ENCODE data around the gene SEMA4A.
"Not testable (repeated sequence)": the region's sequence is repeated elsewhere in the genome, so short reads cannot be mapped to it uniquely, and the experiment has no call there.

Gene SEMA4A

GRCh38 chr1:156160000-156160742 is 6.8 kb downstream of the SEMA4A start:
- DNase-seq (ENCODE audit: low spot score): no peak

GRCh38 chr1:156160743-156161171 is 7.4 kb downstream of the SEMA4A start:
- DNase-seq (ENCODE audit: low spot score): peak; percentile 54

- no peak for DNase-seq (ENCODE audit: low spot score)
Measured at GRCh38 chr1:156162430-156163037, 9.1 kb downstream of the SEMA4A start.

GRCh38 chr1:156163712-156164111 is 10.3 kb downstream of the SEMA4A start:
- DNase-seq (ENCODE audit: low spot score): no peak

- no peak for DNase-seq (ENCODE audit: low spot score)
Measured at GRCh38 chr1:156164125-156164831, 10.9 kb downstream of the SEMA4A start.

- no peak for DNase-seq (ENCODE audit: low spot score)
Measured at GRCh38 chr1:156165083-156165482, 11.7 kb downstream of the SEMA4A start.

- DNase-seq (ENCODE audit: low spot score): no peak
Measured at GRCh38 chr1:156167536-156167935, 14.2 kb downstream of the SEMA4A start.

- no peak for DNase-seq (ENCODE audit: low spot score)
Measured at GRCh38 chr1:156172696-156173470, 19.5 kb downstream of the SEMA4A start.

- no peak for DNase-seq (ENCODE audit: low spot score)
Measured at GRCh38 chr1:156176610-156177210, 23.3 kb downstream of the SEMA4A start.

GRCh38 chr1:156177919-156178654 is 24.7 kb downstream of the SEMA4A start:
- no peak for DNase-seq (ENCODE audit: low spot score)

- DNase-seq (ENCODE audit: low spot score): no peak
Measured at GRCh38 chr1:156180471-156180870, 27.1 kb downstream of the SEMA4A start.

- DNase-seq (ENCODE audit: low spot score): not testable (repeated sequence)
Measured at GRCh38 chr1:156181391-156181924, 28.1 kb downstream of the SEMA4A start.

GRCh38 chr1:156182010-156182779 is 28.8 kb downstream of the SEMA4A start:
- not testable (repeated sequence) for DNase-seq (ENCODE audit: low spot score)

- DNase-seq (ENCODE audit: low spot score): not testable (repeated sequence)
Measured at GRCh38 chr1:156186347-156187177, 33.2 kb downstream of the SEMA4A start.

- DNase-seq (ENCODE audit: low spot score): not testable (repeated sequence)
Measured at GRCh38 chr1:156190265-156190664, 36.9 kb downstream of the SEMA4A start.

GRCh38 chr1:156191292-156191964 is 38.0 kb downstream of the SEMA4A start:
- no peak for DNase-seq (ENCODE audit: low spot score)

- DNase-seq (ENCODE audit: low spot score): no peak
Measured at GRCh38 chr1:156193208-156193487, 39.8 kb downstream of the SEMA4A start.

GRCh38 chr1:156193488-156194299 is 40.3 kb downstream of the SEMA4A start, which contains the start of gene SLC25A44:
TSS of gene SLC25A44 (plus strand) at chr1:156194104. CDS start at chr1:156199848, 5,744 bp downstream.
- DNase-seq (ENCODE audit: low spot score): peak; percentile 98
